IMR-90 (cell line): ENCODE measurements around the gene SAMD7. TPM values are rescaled to one million over a fixed set of nuclear protein-coding genes. Genes with fewer than 3 reads are reported as not detected.

ENCODE experiments used
- ATAC-seq: fragments of 200-7000 bp; cut with Tn5 transposase; 2 replicates; pipeline ENCODE4 v1.9.1; 2020; ENCODE audit warnings: low read depth, mild to moderate bottlenecking, moderate library complexity
- BruUV-seq: library from RNA; stranded (reverse); fragments of 400-500 nt; replicated peaks from 2 replicates; lab custom pipeline; 2021; lab: Mats Ljungman, UMichigan
- CTCF ChIA-PET: fragments of 300-600 bp; formaldehyde crosslinking; extraction: SDS; loops from one replicate; lab custom pipeline; 2021; ENCODE audit warnings: antibody characterized with exemption; lab: Yijun Ruan, JAX
- POLR2A ChIA-PET: fragments of 300-600 bp; sonication (Branson Sonifier 250); formaldehyde crosslinking; loops from one replicate; lab custom pipeline; 2022; ENCODE audit warnings: antibody characterized with exemption; ENCODE audit not compliant: unreplicated experiment; lab: Charles Lee
- DNase-seq: peaks from one replicate; pipeline ENCODE4 v3.0.0; 2013
- H2AFZ ChIP-seq: replicated peaks from 2 replicates; pipeline ENCODE3; 2013; ENCODE audit warnings: low read length, mild to moderate bottlenecking; ENCODE audit not compliant: poor library complexity
- H2AK5ac ChIP-seq: 2 replicates; pipeline ENCODE4 v1.6.1; 2013; ENCODE audit warnings: low read depth, low read length, inconsistent platforms
- H2AK9ac ChIP-seq: replicated peaks from 2 replicates; pipeline ENCODE3; 2013; ENCODE audit warnings: mild to moderate bottlenecking, low read depth, low read length, moderate library complexity; ENCODE audit not compliant: poor library complexity
- H2BK120ac ChIP-seq: 2 replicates; pipeline ENCODE4 v1.6.1; 2013; ENCODE audit warnings: low read depth, low read length, inconsistent platforms
- H2BK15ac ChIP-seq: 3 replicates; pipeline ENCODE4 v1.6.1; 2013; ENCODE audit warnings: low read depth, low read length, inconsistent platforms
- H2BK20ac ChIP-seq: 2 replicates; pipeline ENCODE4 v1.6.1; 2013; ENCODE audit warnings: low read depth, mild to moderate bottlenecking, inconsistent platforms, low read length, moderate library complexity
- H2BK5ac ChIP-seq: 2 replicates; pipeline ENCODE4 v1.6.1; 2013; ENCODE audit warnings: mild to moderate bottlenecking, low read depth, low read length, inconsistent platforms; ENCODE audit not compliant: poor library complexity, severe bottlenecking
- H3K14ac ChIP-seq: replicated peaks from 2 replicates; pipeline ENCODE4 v1.6.1; 2013; ENCODE audit warnings: low read depth, low read length, inconsistent platforms
- H3K18ac ChIP-seq: 2 replicates; pipeline ENCODE4 v1.6.1; 2013; ENCODE audit warnings: low read depth, low read length, control low read depth
- H3K23ac ChIP-seq: 2 replicates; pipeline ENCODE4 v1.6.1; 2013; ENCODE audit warnings: low read depth, low read length, inconsistent platforms
- H3K27ac ChIP-seq: 2 replicates; pipeline ENCODE4 v1.5.1; 2013; ENCODE audit warnings: mild to moderate bottlenecking, control low read depth, low read length; ENCODE audit not compliant: insufficient read depth
- H3K27me3 ChIP-seq: 2 replicates; pipeline ENCODE4 v1.6.1; 2013; ENCODE audit warnings: low read length; ENCODE audit not compliant: control insufficient read depth, insufficient read depth
- H3K36me3 ChIP-seq: 2 replicates; pipeline ENCODE4 v1.6.1; 2013; ENCODE audit warnings: low read length, mixed read lengths; ENCODE audit not compliant: control insufficient read depth, insufficient read depth
- H3K4ac ChIP-seq: 2 replicates; pipeline ENCODE4 v1.6.1; 2013; ENCODE audit warnings: low read depth, low read length, inconsistent platforms
- H3K4me1 ChIP-seq: 2 replicates; pipeline ENCODE4 v1.6.1; 2013; ENCODE audit warnings: low read length, mixed read lengths; ENCODE audit not compliant: control insufficient read depth, insufficient read depth
- H3K4me2 ChIP-seq: 2 replicates; pipeline ENCODE4 v1.6.1; 2013; ENCODE audit warnings: low read depth, mild to moderate bottlenecking, control low read depth, low read length, moderate library complexity
- H3K4me3 ChIP-seq: 2 replicates; pipeline ENCODE4 v1.5.1; 2013; ENCODE audit warnings: low read depth, mild to moderate bottlenecking, control low read depth, low read length, moderate library complexity; ENCODE audit not compliant: insufficient read depth
- H3K56ac ChIP-seq: 2 replicates; pipeline ENCODE4 v1.6.1; 2013; ENCODE audit warnings: low read length, inconsistent platforms; ENCODE audit not compliant: insufficient read depth; ENCODE audit errors: extremely low read depth
- H3K79me1 ChIP-seq, 2 experiments: 2 replicates each; pipeline ENCODE4 v1.6.1; 2013; ENCODE audit warnings: low read length in 2 of 2, inconsistent platforms in 1 of 2, low read depth in 1 of 2
- H3K9ac ChIP-seq: 2 replicates; pipeline ENCODE4 v1.6.1; 2013; ENCODE audit warnings: low read depth, low read length, control low read depth
- H3K9me1 ChIP-seq: 2 replicates; pipeline ENCODE4 v1.6.1; 2013; ENCODE audit warnings: low read length, inconsistent platforms; ENCODE audit not compliant: insufficient read depth
- H3K9me3 ChIP-seq: 2 replicates; pipeline ENCODE4 v1.6.1; 2013; ENCODE audit warnings: low read length; ENCODE audit not compliant: control insufficient read depth, insufficient read depth
- H4K20me1 ChIP-seq: 2 replicates; pipeline ENCODE4 v1.6.1; 2013; ENCODE audit warnings: low read length, inconsistent platforms; ENCODE audit not compliant: insufficient read depth
- H4K5ac ChIP-seq: 2 replicates; pipeline ENCODE4 v1.6.1; 2013; ENCODE audit warnings: mild to moderate bottlenecking, low read depth, low read length, control low read depth
- H4K8ac ChIP-seq, 2 experiments: 2 replicates each; pipeline ENCODE4 v1.6.1; 2013; ENCODE audit warnings: low read depth in 2 of 2, low read length in 2 of 2, control low read depth in 1 of 2, inconsistent platforms in 1 of 2
- H4K91ac ChIP-seq: 2 replicates; pipeline ENCODE4 v1.6.1; 2013; ENCODE audit warnings: low read depth, low read length, inconsistent platforms; ENCODE audit not compliant: insufficient read depth
- CEBPB ChIP-seq: IDR thresholded peaks from 2 replicates; pipeline ENCODE4 v1.6.1; 2012; ENCODE audit warnings: low read depth, low read length, improper control_type of control experiment
- MAFK ChIP-seq: IDR thresholded peaks from 2 replicates; pipeline ENCODE4 v1.6.1; 2012; ENCODE audit warnings: low read depth, low read length, improper control_type of control experiment
- MXI1 ChIP-seq: IDR thresholded peaks from 2 replicates; pipeline ENCODE4 v1.6.1; 2012; ENCODE audit warnings: low read depth, mild to moderate bottlenecking, low read length, moderate library complexity, borderline replicate concordance
- RFX5 ChIP-seq: IDR thresholded peaks from 2 replicates; pipeline ENCODE4 v1.8.0; 2012; ENCODE audit warnings: low read depth, mild to moderate bottlenecking, low read length, moderate library complexity
- SMC3 ChIP-seq: fragments of 150-350 bp; IDR thresholded peaks from 2 replicates; pipeline ENCODE4 v1.6.1; 2016; ENCODE audit warnings: low read depth, mild to moderate bottlenecking, antibody characterized with exemption, low read length, moderate library complexity
- USF2 ChIP-seq: fragments of 150-350 bp; IDR thresholded peaks from 2 replicates; pipeline ENCODE4 v1.6.1; 2017; ENCODE audit warnings: mild to moderate bottlenecking, antibody characterized with exemption, low read length, low read depth
- WGBS, 2 experiments: methylation state at CpG; one replicate each; pipeline versions ENCODE4 v1.1.5 to v1.1.7; 2013; ENCODE audit warnings: missing lambda C conversion rate in 2 of 2; ENCODE audit not compliant: insufficient read length in 1 of 2; ENCODE audit errors: extremely low coverage in 2 of 2; 5-methylcytosine and 5-hydroxymethylcytosine counted together
- dilution Hi-C: fragments of 300-500 bp; cut with HindIII; formaldehyde crosslinking; loops from one replicate; pipeline ENCODE4 v1.14.3; 2018; ENCODE audit warnings: low sequenced_read_pairs; ENCODE audit not compliant: unreplicated experiment
- in situ Hi-C: fragments of 300-500 bp; cut with MboI; formaldehyde crosslinking; loops from 3 replicates; pipeline ENCODE4 v1.14.3; 2019; ENCODE audit warnings: low sequenced_read_pairs, inconsistent platforms, mixed read lengths
- intact Hi-C: fragments of 100-400 bp; cut with micrococcal nuclease; formaldehyde crosslinking; loops from 2 replicates; pipeline ENCODE4 v1.10.0; 2022
- polyA plus RNA-seq, 3 experiments: library from polyadenylated mRNA; depleted of rRNA; stranded (reverse); fragments of >200 nt; gene quantifications; 2 replicates each; pipeline ENCODE4 v1.2.3, GENCODE V29; 2012; ENCODE audit warnings: low replicate concordance in 1 of 3
- total RNA-seq: library from RNA; depleted of rRNA; stranded (reverse); fragments of >200 nt; gene quantifications from 2 replicates; pipeline ENCODE4 v1.2.3, GENCODE V29; 2012; rRNA removed

SAMD7 gene
- total and polyA plus RNA-seq, 2 of the 4 experiments (the other 2 are of a cell fraction): not detected

- DNase-seq: no peak
- Histone ChIP-seq H3K4me3 (no peak overlapping the region), H2BK15ac (no peak overlapping the region), H3K9ac (no peak overlapping the region), H3K9me3 (no peaks in the 10 kb centered on the region), H4K20me1 (peaks cover 3% of the 10 kb centered on the region; the same call in 1 of the 2 replicates), H4K91ac (no peak overlapping the region), H2BK120ac (no peak overlapping the region), H3K4me2 (no peak overlapping the region), H2AK9ac (no peak overlapping the region), H3K4ac (no peak overlapping the region), H4K5ac (no peak overlapping the region), H3K56ac (no peak overlapping the region), H2AK5ac (no peak overlapping the region), H3K4me1 (peaks cover 5% of the 10 kb centered on the region), H3K9me1 (peaks cover 6% of the 10 kb centered on the region), H3K27ac (no peak overlapping the region), H3K18ac (no peak overlapping the region), H3K36me3 (peaks cover 24% of the 10 kb centered on the region), H4K8ac (no peak overlapping the region), H3K14ac (no peak overlapping the region), H3K23ac (no peak overlapping the region), H3K27me3 (no peaks in the 10 kb centered on the region), H2BK5ac (peak overlapping the region; percentile 33), H2BK20ac (no peak overlapping the region), H3K79me1 (peaks cover 14 to 26% of the 10 kb centered on the region in 2 experiments), H2AFZ (no peak overlapping the region)
- BruUV-seq: no TSS peak
- POLR2A ChIA-PET: no interaction called here
- intact Hi-C loops (loop anchor here (10.0 kb wide), 1 partner anchor 209 kb away; the partner anchor contains the start of gene MYNN), in situ Hi-C loops (no loop called here), dilution Hi-C loops (no loop called here)
- TF ChIP-seq CEBPB (no peak), USF2 (no peak), MAFK (no peak), RFX5 (no peak), MXI1 (no peak), SMC3 (no peak)
- no peak for ATAC-seq
- CTCF ChIA-PET: no interaction called here
- WGBS, 2 experiments: no CpG with 5 or more reads among the region's 3 CpGs
Observed at GRCh38 chr3:169984292-169984691, 72.9 kb downstream of the SAMD7 start.

Other genes starting within 250 kb of the SAMD7 start
- 25.8 and 29.0 TPM in 2 replicates for gene MECOM, start 247.9 kb upstream of the SAMD7 start, total RNA-seq
- gene MECOM, start 247.9 kb upstream of the SAMD7 start, polyA plus RNA-seq (2012; rRNA removed): 7.1 and 7.8 TPM in 2 replicates
- gene TERC, start 146.5 kb upstream of the SAMD7 start, total RNA-seq: 17.8 and 57.0 TPM in 2 replicates
- gene TERC, start 146.5 kb upstream of the SAMD7 start, polyA plus RNA-seq (2012; rRNA removed): not detected in 2 replicates
- 2.5 TPM in 2 replicates for gene ACTRT3, start 142.0 kb upstream of the SAMD7 start, total RNA-seq
- 0.97 and 1.1 TPM in 2 replicates for gene ACTRT3, start 142.0 kb upstream of the SAMD7 start, polyA plus RNA-seq (2012; rRNA removed)
- 26.9 and 33.1 TPM in 2 replicates for gene MYNN, start 138.2 kb upstream of the SAMD7 start, total RNA-seq
- gene MYNN, start 138.2 kb upstream of the SAMD7 start, polyA plus RNA-seq (2012; rRNA removed): 10.2 and 11.8 TPM in 2 replicates
- not detected in 2 replicates for gene LRRIQ4, start 98.7 kb upstream of the SAMD7 start, total RNA-seq
- not detected in 2 replicates for gene LRRIQ4, start 98.7 kb upstream of the SAMD7 start, polyA plus RNA-seq (2012; rRNA removed)
- 0.90 and 1.1 TPM in 2 replicates for gene LRRC34, start 98.7 kb upstream of the SAMD7 start, total RNA-seq
- 0.60 and 0.91 TPM in 2 replicates for gene LRRC34, start 98.7 kb upstream of the SAMD7 start, polyA plus RNA-seq (2012; rRNA removed)
- gene LRRC31, start 41.6 kb upstream of the SAMD7 start, total RNA-seq: not detected in 2 replicates
- not detected in 2 replicates for gene LRRC31, start 41.6 kb upstream of the SAMD7 start, polyA plus RNA-seq (2012; rRNA removed)
- gene SEC62, start 55.2 kb downstream of the SAMD7 start, total RNA-seq: 33.2 and 52.2 TPM in 2 replicates
- gene SEC62, start 55.2 kb downstream of the SAMD7 start, polyA plus RNA-seq (2012; rRNA removed): 33.3 and 36.6 TPM in 2 replicates
- gene GPR160, start 126.4 kb downstream of the SAMD7 start, total RNA-seq: 0.18 and 0.28 TPM in 2 replicates
- 0.09 TPM in 2 replicates for gene GPR160, start 126.4 kb downstream of the SAMD7 start, polyA plus RNA-seq (2012; rRNA removed)